Cortex of kidney (tissue), 1 donor: ENCODE data around the gene RUFY3.
"Not testable (repeated sequence)": the region's sequence is repeated elsewhere in the genome, so short reads cannot be mapped to it uniquely, and the experiment has no call there.

ENCODE experiments used
- DNase-seq: peaks from one replicate; lab custom pipeline; 2025; lab: John Stamatoyannopoulos, UW

The RUFY3 gene

GRCh38 chr4:70737409-70737808, 15.6 kb downstream of the RUFY3 start:
- no peak for DNase-seq

- no peak for DNase-seq
Observed at GRCh38 chr4:70739496-70740337, 18.0 kb downstream of the RUFY3 start.

GRCh38 chr4:70741867-70742658, 20.3 kb downstream of the RUFY3 start:
- no peak for DNase-seq

- DNase-seq: no peak
Observed at GRCh38 chr4:70743731-70744130, 22.0 kb downstream of the RUFY3 start.

- no peak for DNase-seq
Observed at GRCh38 chr4:70746179-70746839, 24.5 kb downstream of the RUFY3 start.

- no peak for DNase-seq
Observed at GRCh38 chr4:70747874-70748273, 26.1 kb downstream of the RUFY3 start.

GRCh38 chr4:70749313-70749712, 27.5 kb downstream of the RUFY3 start:
- no peak for DNase-seq

GRCh38 chr4:70752236-70752635, 30.5 kb downstream of the RUFY3 start:
- no peak for DNase-seq

- DNase-seq: no peak
Observed at GRCh38 chr4:70753630-70754029, 31.9 kb downstream of the RUFY3 start.

GRCh38 chr4:70754470-70754869, 32.7 kb downstream of the RUFY3 start:
- no peak for DNase-seq

- DNase-seq: no peak
Observed at GRCh38 chr4:70754990-70755688, 33.4 kb downstream of the RUFY3 start.

- DNase-seq: no peak
Observed at GRCh38 chr4:70759126-70759525, 37.4 kb downstream of the RUFY3 start.

- no peak for DNase-seq
Observed at GRCh38 chr4:70759627-70760026, 37.9 kb downstream of the RUFY3 start.

- DNase-seq: no peak
Observed at GRCh38 chr4:70760662-70761061, 38.9 kb downstream of the RUFY3 start.

- no peak for DNase-seq
Observed at GRCh38 chr4:70761276-70761816, 39.6 kb downstream of the RUFY3 start.

GRCh38 chr4:70765368-70765767, 43.6 kb downstream of the RUFY3 start:
- DNase-seq: no peak

GRCh38 chr4:70768301-70768948, 46.7 kb downstream of the RUFY3 start:
- DNase-seq: no peak

- DNase-seq: not testable (repeated sequence)
Observed at GRCh38 chr4:70769396-70769795, 47.6 kb downstream of the RUFY3 start.

- DNase-seq: no peak
Observed at GRCh38 chr4:70772929-70773555, 51.3 kb downstream of the RUFY3 start.

GRCh38 chr4:70778888-70779422, 57.2 kb downstream of the RUFY3 start:
- no peak for DNase-seq
